Neural cell (in vitro differentiated cells): ENCODE data around the gene KDELR1. TPM values are rescaled to one million over a fixed set of nuclear protein-coding genes. Genes with fewer than 3 reads are reported as not detected.

Experiments used
- H2AFZ ChIP-seq: fragments of 200-600, 300-800 bp; sonication (generic), shearing (Covaris generic); 2 replicates; pipeline ENCODE4 v1.6.0; 2014; ENCODE audit warnings: low read depth, mild to moderate bottlenecking, antibody characterized with exemption, low read length, moderate library complexity
- H3F3A ChIP-seq: fragments of 200-600 bp; shearing (Covaris generic); 2 replicates; pipeline ENCODE4 v1.6.1; 2016; ENCODE audit warnings: mild to moderate bottlenecking, moderate library complexity, mixed read lengths, antibody characterized with exemption, low read length; ENCODE audit not compliant: insufficient read depth, poor library complexity, severe bottlenecking
- H3K27ac ChIP-seq: fragments of 200-600, 300-800 bp; sonication (generic), shearing (Covaris generic); 2 replicates; pipeline ENCODE4 v1.5.1; 2014; ENCODE audit warnings: mild to moderate bottlenecking, low read length, moderate library complexity
- H3K27me3 ChIP-seq: fragments of 300-800, 200-600 bp; sonication (generic), shearing (Covaris generic); 2 replicates; pipeline ENCODE4 v1.6.0; 2014; ENCODE audit warnings: mild to moderate bottlenecking, low read depth, low read length, moderate library complexity; ENCODE audit not compliant: insufficient read depth
- H3K36me3 ChIP-seq: fragments of 300-800, 200-600 bp; sonication (generic), shearing (Covaris generic); 2 replicates; pipeline ENCODE4 v1.5.1; 2014; ENCODE audit warnings: mild to moderate bottlenecking, antibody characterized with exemption, low read length, moderate library complexity; ENCODE audit not compliant: insufficient read depth
- H3K4me2 ChIP-seq: fragments of 300-800, 200-600 bp; sonication (generic), shearing (Covaris generic); 2 replicates; pipeline ENCODE4 v1.6.0; 2014; ENCODE audit warnings: mild to moderate bottlenecking, low read length
- H3K4me3 ChIP-seq: fragments of 300-800, 200-600 bp; sonication (generic), shearing (Covaris generic); 2 replicates; pipeline ENCODE4 v1.5.1; 2014; ENCODE audit warnings: mild to moderate bottlenecking, low read length, moderate library complexity
- H3K79me2 ChIP-seq: fragments of 200-600 bp; shearing (Covaris generic); replicated peaks from 2 replicates; pipeline ENCODE4 v1.6.0; 2014; ENCODE audit warnings: mild to moderate bottlenecking, low read length, moderate library complexity; ENCODE audit not compliant: insufficient read depth
- H3K9ac ChIP-seq: fragments of 300-800, 200-600 bp; sonication (generic), shearing (Covaris generic); 2 replicates; pipeline ENCODE4 v1.6.1; 2016; ENCODE audit warnings: mild to moderate bottlenecking, low read length, mixed read lengths
- H3K9me2 ChIP-seq: fragments of 200-600 bp; shearing (Covaris generic); 2 replicates; pipeline ENCODE4 v1.6.1; 2016; ENCODE audit warnings: mild to moderate bottlenecking, low read length, mixed read lengths; ENCODE audit not compliant: insufficient read depth
- H3K9me3 ChIP-seq: fragments of 200-600, 300-800 bp; sonication (generic), shearing (Covaris generic); 2 replicates; pipeline ENCODE4 v1.6.1; 2016; ENCODE audit warnings: mild to moderate bottlenecking, mixed run types, low read length, moderate library complexity, mixed read lengths
- H4K20me1 ChIP-seq: fragments of 200-600 bp; shearing (Covaris generic); 2 replicates; pipeline ENCODE4 v1.6.1; 2016; ENCODE audit warnings: mild to moderate bottlenecking, mixed run types; ENCODE audit not compliant: insufficient read depth
- EP300 ChIP-seq: fragments of 450-650 bp; conservative IDR thresholded peaks from 2 replicates; pipeline ENCODE4 v1.6.1; 2014; ENCODE audit warnings: antibody characterized with exemption, mild to moderate bottlenecking, moderate library complexity; ENCODE audit not compliant: poor library complexity, severe bottlenecking
- EZH2 ChIP-seq: fragments of 200-600, 300-800 bp; shearing (Covaris generic), sonication (generic); IDR thresholded peaks from 2 replicates; pipeline ENCODE4 v1.6.1; 2014; ENCODE audit warnings: antibody characterized with exemption, low read length, borderline replicate concordance, mild to moderate bottlenecking; ENCODE audit not compliant: insufficient read depth, poor library complexity, severe bottlenecking
- MXI1 ChIP-seq: fragments of 450-650 bp; conservative IDR thresholded peaks from 2 replicates; pipeline ENCODE4 v1.6.1; 2014; ENCODE audit warnings: antibody characterized with exemption, mild to moderate bottlenecking; ENCODE audit not compliant: poor library complexity, severe bottlenecking
- RAD21 ChIP-seq: fragments of 450-650 bp; conservative IDR thresholded peaks from 2 replicates; pipeline ENCODE4 v1.6.1; 2014; ENCODE audit warnings: antibody characterized with exemption, mild to moderate bottlenecking, moderate library complexity
- REST ChIP-seq: IDR thresholded peaks from 2 replicates; pipeline ENCODE4 v1.6.1; 2012; ENCODE audit warnings: borderline replicate concordance
- TAF1 ChIP-seq: IDR thresholded peaks from 2 replicates; pipeline ENCODE4 v1.6.1; 2012; ENCODE audit warnings: low read depth
- polyA plus RNA-seq: library from polyadenylated mRNA; depleted of rRNA; stranded (reverse); fragments of >200 nt; gene quantifications from 2 replicates; pipeline ENCODE4 v1.2.3, GENCODE V29; 2014

KDELR1 gene
- polyA plus RNA-seq, 1 donor from 2014 or later, result 46.9 TPM

- H3K9me2 ChIP-seq, result no peaks in the 10 kb centered on the region
- H4K20me1 ChIP-seq, result no peaks in the 10 kb centered on the region
- no peaks in the 10 kb centered on the region for H3K9me3 ChIP-seq
- no peaks in the 10 kb centered on the region for H3K36me3 ChIP-seq
- no peak overlapping the region for H2AFZ ChIP-seq
- H3F3A ChIP-seq, result no peaks in the 10 kb centered on the region
- no peaks in the 10 kb centered on the region for H3K79me2 ChIP-seq
- H3K27me3 ChIP-seq, result no peaks in the 10 kb centered on the region
- no peak overlapping the region for H3K9ac ChIP-seq
- TF ChIP-seq MXI1 (no peak), EZH2 (no peak), TAF1 (no peak)
- no peak overlapping the region for H3K4me3 ChIP-seq
- no peak overlapping the region for H3K4me2 ChIP-seq
- no peak overlapping the region for H3K27ac ChIP-seq
Measured at GRCh38 chr19:48403606-48404005, 12.3 kb upstream of the KDELR1 start.

GRCh38 chr19:48401287-48401686 is 9.9 kb upstream of the KDELR1 start:
- H3K79me2 ChIP-seq, result no peaks in the 10 kb centered on the region
- no peaks in the 10 kb centered on the region for H3K36me3 ChIP-seq
- no peak overlapping the region for H3K4me2 ChIP-seq
- TF ChIP-seq RAD21 (no peak), MXI1 (no peak), TAF1 (no peak), EP300 (no peak)
- H4K20me1 ChIP-seq, result no peaks in the 10 kb centered on the region
- no peaks in the 10 kb centered on the region for H3F3A ChIP-seq
- no peaks in the 10 kb centered on the region for H3K9me3 ChIP-seq
- no peak overlapping the region for H3K9ac ChIP-seq
- no peaks in the 10 kb centered on the region for H3K9me2 ChIP-seq
- peaks cover 19% of the 10 kb centered on the region for H3K27me3 ChIP-seq
- no peak overlapping the region for H3K4me3 ChIP-seq
- H3K27ac ChIP-seq, result no peak overlapping the region
- H2AFZ ChIP-seq, result no peak overlapping the region

GRCh38 chr19:48400018-48400742 is 8.8 kb upstream of the KDELR1 start:
- Histone ChIP-seq H3K9me3 (no peaks in the 10 kb centered on the region), H3K9me2 (no peaks in the 10 kb centered on the region), H3K27ac (no peak overlapping the region), H3K27me3 (peaks cover 24% of the 10 kb centered on the region), H3F3A (no peaks in the 10 kb centered on the region), H3K36me3 (no peaks in the 10 kb centered on the region), H3K79me2 (peaks cover 4% of the 10 kb centered on the region), H2AFZ (no peak overlapping the region), H4K20me1 (no peaks in the 10 kb centered on the region), H3K4me2 (no peak overlapping the region), H3K9ac (no peak overlapping the region), H3K4me3 (no peak overlapping the region)
- TF ChIP-seq TAF1 (no peak), REST (no peak)
